ENCODE results near the gene RPL6.
"Not testable (repeated sequence)": the region's sequence is repeated elsewhere in the genome, so short reads cannot be mapped to it uniquely, and the experiment has no call there.

RPL6 gene

DNA sequence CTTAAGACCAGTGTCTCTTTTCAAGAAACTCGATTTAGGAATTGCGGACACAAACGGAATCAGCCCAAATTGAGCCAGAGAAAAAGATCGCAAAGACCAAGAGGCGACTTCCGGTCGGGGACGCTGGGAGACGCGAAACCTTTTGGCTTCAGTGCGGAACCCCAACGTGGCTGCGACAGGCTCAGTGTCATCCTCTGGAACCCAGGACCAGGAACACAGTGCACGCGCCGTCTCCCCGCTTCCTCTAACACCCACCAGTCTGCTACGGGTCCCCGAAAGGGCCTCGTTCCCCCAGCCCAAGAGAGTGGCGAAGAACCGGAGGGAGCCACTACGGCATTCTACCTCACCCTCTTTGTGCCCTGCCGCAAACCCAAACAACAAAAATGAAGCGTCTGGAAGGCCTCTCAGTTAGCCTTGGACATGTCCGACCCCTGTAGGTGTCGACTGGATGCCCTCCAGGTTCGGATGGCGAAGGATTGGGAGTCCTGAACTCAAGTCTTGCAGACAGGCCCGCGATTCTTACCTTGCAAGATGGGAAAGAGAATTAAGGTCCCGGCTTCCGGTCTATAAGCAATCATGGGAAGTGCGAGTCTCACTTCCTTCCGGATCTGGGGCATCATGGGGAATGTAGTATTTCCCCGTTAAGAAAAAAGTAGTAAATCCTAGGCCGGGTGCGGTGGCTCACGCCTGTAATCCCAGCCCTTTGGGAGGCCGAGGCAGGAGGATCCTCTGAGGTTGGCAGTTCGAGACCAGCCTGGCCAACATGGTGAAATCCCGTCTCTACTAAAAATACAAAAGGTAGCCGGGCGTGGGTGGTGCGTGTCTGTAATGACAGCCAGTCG, at the start of gene RPL6:
TSS of gene RPL6 (minus strand) at position 542 of the 842 bp plus-strand sequence. CDS start 949 bp downstream, outside the sequence.
- DNase-seq (ENCODE audit: low spot score) = peak; percentile 95

DNA sequence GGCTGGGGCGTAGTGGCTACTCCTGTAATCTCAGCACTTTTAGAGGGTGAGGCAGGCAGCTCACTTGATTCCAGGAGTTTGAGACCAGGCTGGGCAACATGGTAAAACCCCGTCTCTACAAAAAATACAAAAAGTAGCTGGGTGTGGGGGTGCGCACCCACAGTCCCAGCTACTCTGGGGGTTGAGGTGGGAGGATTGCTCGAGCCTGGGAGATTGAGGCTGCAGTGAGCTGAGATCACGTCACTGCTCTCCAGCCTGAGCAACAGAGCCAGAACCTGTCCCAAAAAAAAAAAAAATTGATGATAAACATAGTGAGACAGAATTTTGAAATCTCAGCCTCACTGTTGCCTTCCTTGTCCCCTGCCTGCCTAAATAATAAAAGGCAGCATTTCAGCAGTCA, 49.3 kb upstream of the RPL6 start:
- DNase-seq (ENCODE audit: low spot score) = no peak

DNA sequence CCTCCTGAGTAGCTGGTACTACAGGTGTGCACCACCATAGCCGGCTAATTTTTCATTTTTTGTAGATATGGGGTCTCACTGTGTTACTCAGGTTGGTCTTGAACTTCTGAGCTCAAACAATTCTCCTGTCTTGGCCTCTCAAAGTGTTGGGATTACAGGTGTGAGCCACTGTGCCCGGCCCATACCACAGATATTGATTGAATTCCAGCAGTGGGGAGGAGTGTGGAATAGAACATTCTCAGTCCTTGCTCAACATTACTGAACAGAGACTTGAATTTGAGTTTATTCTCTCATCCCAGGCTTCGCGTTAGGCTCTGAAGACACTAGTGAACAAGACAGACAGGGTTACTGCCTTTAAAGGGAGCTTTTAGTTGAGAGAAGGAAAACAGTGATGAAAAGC, 48.9 kb upstream of the RPL6 start:
- no peak for DNase-seq (ENCODE audit: low spot score)

DNA sequence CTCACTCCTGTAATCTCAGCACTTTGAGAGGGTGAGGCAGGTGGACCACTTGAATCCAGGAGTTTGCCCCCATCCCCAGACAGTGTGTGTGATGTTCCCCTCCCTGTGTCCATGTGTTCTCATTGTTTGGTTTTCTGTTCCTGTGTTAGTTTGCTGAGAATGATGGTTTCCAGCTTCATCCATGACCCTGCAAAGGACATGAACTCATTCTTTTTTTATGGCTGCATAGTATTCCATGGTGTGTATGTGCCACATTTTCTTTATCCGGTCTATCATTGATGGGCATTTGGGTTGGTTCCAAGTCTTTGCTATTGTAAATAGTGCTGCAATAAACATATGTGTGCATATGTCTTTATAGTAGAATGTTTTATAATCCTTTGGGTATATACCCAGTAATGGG, 47.7 kb upstream of the RPL6 start:
- DNase-seq (ENCODE audit: low spot score) = not testable (repeated sequence)

DNA sequence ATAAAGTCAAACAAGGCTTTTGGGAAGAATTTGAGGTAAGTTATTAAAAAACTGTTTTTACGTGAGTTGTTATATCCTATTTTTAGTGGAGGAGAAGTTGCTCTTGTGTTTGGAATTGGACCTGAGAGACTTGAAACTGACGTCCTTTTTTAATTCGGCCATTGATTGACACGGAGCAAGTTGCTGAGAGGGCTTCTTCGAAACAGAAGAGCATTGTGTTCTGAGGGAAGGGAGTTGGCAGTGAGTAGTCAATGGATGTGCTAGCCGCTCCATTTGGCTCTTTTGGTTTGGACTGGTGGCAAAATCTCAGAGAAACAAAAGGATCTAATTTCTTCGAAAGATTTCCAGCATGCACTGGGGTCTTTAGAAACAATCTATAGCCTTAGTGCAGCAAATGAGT, 46.6 kb upstream of the RPL6 start:
- DNase-seq (ENCODE audit: low spot score) = no peak

DNA sequence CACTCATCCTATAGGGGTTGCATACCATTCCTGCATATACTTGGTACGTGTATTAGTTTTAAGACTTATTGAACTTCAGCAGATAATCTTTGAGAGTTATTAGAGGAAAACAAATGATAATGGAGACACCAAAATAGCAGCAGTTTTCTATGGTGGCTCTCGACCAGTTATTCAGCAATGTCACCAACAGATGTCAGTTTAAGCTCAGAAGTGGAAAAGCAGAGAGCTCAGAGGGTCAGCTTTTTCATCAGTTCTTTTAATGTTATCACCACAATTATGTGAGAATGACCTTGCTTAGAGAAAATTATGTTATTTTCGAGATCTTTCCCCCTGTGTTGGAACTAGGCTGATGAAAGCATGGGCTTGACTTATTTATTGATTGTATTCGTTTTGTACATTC, 41.3 kb upstream of the RPL6 start:
- DNase-seq (ENCODE audit: low spot score) = no peak

DNA sequence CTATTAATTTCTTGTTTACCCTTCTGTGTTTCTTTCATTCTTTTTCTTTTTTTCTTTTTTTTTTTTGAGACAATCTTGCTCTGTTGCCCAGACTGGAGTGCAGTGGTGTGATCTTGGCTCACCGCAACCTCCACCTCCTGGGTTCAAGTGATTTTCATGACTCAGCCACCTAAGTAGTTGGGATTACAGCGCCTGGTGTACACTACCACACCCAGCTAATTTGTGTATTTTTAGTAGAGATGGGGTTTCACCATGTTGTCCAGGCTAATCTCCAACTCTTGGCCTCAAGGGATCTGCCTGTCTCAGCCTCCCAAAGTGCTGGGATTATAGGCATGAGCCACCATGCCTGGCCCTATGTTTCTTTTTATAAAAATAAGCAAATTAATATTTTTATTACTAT, 38.8 kb upstream of the RPL6 start:
- DNase-seq (ENCODE audit: low spot score) = not testable (repeated sequence)

DNA sequence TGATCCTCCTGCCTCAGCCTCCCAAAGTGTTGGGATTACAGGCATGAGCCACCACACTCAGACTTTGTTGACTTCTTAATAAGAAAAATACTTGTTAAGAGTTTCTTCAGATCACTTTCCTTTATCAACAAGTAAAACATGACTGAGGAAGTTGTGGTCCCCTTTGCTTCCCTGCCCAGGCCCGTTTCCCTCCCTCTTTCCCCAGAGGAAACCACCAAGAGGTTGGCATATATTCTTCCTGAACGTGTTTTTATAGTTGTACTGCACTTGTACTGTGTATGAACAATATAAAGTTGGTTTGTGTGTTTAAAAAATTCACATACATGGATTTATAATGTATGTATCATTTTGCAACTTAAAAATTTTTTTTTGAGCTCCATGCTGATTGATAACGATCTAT, 37.7 kb upstream of the RPL6 start:
- DNase-seq (ENCODE audit: low spot score) = no peak

DNA sequence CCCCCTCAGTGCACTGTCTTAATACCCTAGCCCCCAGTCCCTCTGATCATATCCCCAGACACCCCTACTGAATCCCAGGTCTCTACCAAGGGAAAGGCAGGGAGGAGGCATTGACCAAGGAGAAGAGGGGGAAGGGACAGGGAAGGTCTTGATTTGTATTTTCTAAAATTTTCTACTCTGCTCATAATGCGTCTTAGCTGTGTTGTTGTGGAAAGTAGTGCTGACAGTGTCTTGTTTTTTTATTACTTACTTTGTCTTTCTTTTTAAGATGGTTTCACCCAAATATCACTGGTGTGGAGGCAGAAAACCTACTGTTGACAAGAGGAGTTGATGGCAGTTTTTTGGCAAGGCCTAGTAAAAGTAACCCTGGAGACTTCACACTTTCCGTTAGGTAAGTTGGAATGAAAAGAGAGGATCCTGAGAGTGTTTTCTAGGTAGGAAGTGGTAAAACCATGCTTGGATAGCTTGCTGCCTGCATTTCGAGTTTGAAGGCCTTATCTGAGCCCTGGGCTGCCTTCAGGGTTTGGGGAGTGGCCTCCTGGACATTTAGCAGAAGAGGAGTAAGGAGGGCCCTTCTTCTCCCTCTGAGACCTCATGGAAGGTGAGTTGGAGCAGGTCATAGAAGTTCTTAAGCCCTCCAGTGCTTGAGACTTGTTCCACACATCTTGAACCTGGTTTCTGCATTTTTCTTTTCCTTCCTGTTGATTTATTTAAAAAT, 36.8 kb upstream of the RPL6 start:
- DNase-seq (ENCODE audit: low spot score) = no peak

DNA sequence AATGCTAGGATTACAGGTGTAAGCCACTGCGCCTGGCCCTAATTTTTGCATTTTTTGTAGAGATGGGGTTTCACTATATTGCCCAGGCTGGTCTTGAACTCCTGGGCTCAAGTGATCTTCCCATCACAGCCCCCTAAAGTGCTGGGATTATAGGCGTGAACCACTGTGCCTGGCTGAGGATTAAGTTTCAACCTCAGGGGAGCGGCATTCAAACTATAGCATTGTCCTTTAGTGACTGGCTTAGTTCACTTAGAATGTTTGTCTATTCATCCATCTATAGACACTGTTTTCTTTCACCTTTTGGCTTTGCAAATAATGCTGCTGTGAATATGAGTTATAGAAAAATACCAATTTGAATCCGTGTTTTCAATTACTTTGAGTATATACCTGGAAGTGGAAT, 34.5 kb upstream of the RPL6 start:
- DNase-seq (ENCODE audit: low spot score) = no peak

DNA sequence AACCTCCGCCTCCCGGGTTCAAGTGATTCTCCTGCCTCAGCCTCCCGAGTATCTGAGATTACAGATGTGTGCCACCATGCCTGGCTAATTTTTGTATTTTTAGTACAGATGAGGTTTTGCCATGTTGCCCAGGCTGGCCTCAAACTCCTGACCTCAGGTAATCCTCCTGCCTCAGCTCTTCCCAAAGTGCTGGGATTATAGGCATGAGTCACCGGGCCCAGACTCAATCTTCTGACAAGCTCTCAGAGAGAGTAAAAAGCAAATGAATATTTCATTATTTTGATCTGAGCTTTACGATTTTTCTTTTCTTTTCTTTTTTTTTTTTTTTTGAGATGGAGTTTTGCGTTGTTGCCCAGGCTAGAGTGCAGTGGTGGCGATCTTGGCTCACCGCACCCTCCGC, 31.2 kb upstream of the RPL6 start:
- DNase-seq (ENCODE audit: low spot score) = not testable (repeated sequence)

DNA sequence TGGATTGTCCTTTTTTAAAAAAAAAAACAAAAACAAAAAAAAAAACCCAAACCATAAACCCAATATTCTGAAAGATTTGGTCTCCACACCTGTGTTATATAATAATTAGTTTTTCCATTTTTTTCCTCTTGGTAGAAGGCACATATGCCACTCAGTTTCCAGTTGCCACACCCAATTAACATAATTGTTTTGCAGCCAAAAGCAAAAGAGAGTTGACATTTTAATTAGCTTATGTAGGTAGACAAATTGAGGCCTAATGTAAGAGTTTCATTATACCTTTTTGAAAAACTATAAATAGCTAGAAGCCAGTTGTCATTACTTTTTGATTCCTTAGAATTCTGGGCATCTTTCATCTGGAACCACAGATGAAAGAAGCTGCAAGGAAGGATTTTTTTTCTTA, 30.4 kb upstream of the RPL6 start:
- DNase-seq (ENCODE audit: low spot score) = no peak

DNA sequence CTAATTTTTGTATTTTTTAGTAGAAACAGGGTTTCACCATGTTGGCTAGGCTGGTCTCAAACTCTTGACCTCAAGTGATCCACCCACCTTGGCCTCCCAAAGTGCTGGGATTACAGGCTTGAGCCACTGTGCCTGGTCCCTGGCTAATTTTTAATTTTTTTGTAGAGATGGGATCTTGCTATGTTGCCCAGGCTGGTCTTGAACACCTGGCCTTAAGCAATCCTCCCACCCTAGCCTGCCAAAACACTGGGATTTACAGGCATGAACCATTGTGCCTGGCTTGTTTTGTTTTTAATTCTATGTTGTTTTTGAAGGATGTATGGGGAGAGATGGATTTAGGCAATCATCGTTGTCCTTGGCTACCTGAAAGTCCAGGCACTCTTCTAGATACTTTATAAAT, 29.2 kb upstream of the RPL6 start:
- DNase-seq (ENCODE audit: low spot score) = not testable (repeated sequence)

DNA sequence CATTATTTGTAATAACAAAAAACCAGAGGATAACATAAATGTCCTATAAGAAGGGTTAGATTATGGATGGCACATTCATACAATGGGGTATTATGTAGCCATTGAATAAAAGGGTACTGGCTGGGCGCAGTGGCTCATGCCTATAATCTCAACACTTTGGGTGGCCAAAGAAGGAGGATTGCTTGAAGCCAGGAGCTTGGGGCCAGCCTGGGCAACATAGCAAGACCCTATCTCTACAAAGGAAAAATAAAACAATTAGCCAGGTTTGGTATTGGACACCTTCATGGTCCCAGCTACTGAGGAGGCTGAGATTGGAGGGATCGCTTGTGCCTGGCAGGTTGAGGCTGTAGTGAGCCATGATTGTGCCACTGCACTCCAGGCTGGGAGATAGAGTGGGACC, 24.1 kb upstream of the RPL6 start:
- no peak for DNase-seq (ENCODE audit: low spot score)

DNA sequence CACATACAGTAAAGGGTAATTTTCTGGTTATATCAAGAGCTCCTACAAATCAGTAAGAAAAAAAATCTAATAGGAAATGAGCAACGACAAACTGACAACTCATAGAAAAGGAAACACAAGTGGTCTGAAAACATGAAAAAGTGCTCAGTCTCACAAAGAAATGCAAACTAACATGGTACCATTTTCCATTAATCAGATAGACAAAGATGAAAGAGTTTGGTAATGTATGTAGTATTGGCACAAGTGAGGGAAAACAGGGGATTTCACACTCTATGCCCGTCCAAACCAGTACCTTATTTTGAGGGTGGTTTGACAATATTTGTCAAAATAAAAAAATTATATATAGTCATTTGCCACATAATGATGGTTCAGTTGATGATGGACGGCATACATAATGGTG, 22.6 kb upstream of the RPL6 start:
- DNase-seq (ENCODE audit: low spot score) = no peak

DNA sequence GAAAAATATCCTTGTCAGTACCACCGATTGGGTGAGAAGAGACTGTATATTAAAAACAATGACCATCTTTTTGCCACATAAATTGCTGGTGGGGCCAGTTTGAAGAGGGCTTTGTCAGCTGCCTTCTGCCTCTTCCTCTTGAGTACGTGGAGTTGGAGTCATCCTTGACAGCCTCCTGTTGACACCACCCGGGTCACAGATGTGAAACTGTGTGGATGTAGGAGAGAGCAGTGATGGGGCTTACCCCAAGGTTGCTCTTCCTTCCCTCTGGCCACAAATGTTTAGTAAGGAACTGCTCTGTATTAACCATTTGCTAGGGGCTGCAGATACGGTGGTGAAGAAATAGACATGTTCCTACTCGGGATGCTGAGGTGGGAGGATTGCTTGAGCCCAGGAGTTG, 21.5 kb upstream of the RPL6 start:
- no peak for DNase-seq (ENCODE audit: low spot score)

DNA sequence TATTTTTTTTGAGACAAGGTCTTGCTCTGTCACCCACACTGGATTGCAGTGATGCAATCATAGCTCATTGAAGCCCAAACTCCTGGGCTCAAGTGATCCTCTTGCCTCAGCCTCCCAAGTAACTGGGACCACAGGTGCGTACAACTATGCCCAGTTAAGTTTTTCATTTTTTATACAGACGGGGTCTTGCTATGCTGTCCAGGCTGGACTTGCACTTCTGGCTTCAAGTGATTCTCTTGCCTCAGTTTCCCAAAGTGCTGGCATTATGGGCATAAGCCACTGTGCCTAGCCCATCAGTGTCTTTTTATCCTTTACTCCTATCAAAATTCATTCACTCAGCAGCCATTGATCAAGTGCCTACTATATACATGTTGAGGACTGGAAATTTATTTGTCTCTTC, 18.4 kb upstream of the RPL6 start:
- no peak for DNase-seq (ENCODE audit: low spot score)

DNA sequence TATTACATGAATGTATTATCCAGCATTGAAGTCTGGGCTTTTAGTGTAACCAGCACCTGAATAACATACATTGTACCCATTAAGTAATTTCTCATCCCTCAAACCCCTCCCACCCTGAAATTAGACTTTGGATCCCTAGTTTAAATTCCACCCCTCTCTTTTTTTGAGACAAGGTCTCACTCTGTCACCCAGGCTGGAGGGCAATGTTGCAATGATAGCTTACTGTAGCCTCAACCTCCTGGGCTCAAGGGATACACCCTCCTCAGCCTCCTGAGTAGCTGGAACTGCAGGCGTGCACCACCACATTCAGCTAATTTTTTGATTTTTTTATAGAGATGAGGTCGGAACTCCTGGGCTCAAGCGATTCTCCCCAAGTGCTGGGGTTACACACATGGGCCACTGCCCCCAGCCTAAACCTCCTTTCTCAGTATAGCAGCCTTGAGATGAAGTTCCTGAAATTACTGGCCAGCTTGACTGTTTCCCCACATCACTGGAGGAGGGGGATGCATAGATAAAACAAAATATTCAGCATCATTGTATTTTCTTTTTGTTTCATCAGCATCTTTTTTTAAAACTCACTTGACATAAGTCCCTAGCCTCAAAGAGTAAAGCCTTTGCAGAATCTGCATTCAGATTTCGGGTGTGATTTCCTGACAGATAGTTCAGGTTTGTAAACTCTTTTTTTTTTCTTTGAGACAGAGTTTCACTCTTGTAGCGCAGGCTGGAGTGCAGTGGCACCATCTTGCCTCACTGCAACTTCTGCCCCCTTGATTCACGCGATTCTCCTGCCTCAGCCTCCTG, 16.4 kb upstream of the RPL6 start:
- DNase-seq (ENCODE audit: low spot score) = no peak

DNA sequence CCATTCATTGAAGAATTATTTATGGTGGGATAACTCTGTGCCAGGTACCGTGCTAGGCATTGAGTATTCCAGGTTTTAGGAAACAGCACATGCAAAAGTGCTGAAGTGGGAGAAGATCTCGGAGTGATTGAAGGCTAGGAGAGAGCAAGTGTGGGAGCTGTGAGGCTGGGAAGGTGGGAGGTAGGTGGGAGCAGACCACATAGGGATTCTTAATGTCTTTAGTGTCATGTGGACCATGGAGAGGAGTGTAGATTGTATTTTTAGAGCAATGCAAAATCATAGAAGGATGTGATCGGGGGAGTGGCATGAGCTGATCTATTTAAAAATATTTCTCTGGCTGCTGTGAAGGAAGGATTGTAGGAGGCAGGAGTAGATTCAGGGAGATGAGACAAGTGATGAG, 14.7 kb upstream of the RPL6 start:
- DNase-seq (ENCODE audit: low spot score) = no peak

DNA sequence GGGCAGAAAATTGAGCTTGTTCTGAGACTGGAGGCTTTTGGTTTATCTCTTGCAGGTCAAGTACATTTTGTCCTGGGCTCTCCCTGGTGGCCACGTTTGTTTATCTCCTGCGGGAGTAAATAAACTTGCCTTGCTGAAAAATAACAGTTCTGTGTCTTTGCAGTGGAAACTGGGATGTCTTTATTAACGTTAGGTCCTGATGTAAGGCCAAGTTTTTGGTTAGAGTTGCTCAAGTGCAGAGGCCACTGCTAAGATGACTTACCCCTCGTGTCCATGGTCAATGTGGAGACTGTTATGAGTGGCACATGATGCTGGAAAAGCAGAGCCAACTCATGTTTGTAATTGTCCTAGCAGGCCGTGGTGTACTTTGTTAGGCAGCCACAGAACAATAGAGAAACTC, 13.1 kb upstream of the RPL6 start:
- no peak for DNase-seq (ENCODE audit: low spot score)

DNA sequence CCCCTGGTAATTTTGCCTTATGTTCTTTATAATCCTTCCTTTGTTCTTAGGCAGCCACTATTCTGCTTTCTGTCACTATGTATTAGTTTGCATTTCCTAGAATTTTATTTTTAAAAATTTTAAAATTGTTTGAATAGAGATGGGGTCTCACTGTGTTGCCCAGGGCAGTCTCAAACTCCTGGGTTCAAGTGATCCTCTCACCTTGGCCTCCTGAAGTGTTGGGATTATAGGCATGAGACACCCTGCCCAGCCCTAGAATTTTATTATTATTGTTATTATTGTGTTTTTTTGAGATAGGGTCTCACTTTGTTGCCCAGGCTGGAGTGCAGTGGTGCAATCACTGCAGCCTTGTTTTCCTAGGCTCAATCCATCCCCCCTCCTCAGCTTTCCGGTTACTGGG, 12.0 kb upstream of the RPL6 start:
- no peak for DNase-seq (ENCODE audit: low spot score)

DNA sequence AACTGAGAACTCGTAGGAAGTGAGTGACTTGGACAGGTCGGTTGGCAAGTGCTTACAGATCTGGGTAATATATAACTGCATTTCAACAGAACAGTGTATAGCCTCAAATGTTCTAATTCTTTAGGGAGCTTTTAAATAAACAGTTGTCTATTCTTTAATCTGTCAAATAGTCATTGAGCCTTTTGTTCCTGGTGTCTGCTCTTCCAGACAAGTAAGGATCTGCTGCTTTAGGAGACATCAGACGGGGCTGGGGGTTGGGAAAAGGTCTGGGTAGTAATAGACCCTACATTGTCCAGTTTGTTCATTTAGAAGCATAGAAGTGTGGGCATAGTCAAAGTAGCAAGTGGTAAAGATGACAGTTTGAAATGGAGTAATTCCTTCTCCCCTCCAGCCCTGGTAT, 11.3 kb upstream of the RPL6 start:
- no peak for DNase-seq (ENCODE audit: low spot score)
